Measurements from ENCODE around the gene FRAS1.

Gene FRAS1

GRCh38 chr4:78377555-78377954 is 320.4 kb downstream of the FRAS1 start:
- DNase-seq, result no peak

- no peak for DNase-seq
Observed at GRCh38 chr4:78379040-78379439, 321.9 kb downstream of the FRAS1 start.

DNA sequence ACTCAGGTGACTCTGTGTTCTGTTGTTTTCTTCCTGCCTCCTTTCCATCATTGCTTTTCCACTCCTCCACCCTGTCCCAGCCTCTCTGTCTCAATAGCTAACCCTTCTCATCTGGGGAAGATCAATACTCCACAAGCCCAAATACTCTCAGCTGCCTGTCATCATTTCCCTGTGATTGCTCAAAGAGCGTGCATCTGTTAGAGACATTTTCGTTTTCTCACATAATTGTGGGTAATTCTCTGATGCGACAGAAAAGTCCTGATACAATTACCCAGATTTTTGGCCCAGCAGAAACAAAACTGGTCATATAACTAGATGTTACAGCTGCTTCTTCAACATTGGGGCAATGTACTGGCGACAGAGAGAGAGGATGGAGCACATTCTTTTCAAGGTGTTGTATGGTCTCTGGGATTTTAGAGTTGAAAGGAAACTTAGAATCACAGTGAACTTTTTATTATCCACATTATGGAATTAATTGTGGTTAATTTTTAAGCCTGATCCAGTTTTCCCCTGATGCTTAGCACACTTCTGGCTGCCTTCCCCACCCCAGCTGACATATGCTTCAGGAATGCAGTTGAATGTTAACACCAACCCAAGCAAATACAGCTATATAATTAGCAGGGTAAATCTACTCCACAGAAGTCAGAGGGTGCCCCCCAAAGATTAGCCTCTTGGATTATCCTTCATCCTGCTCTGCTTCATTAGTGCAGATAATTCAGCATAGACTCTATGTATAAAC is 323.0 kb downstream of the FRAS1 start:
- no peak for DNase-seq

- DNase-seq, result no peak
Observed at GRCh38 chr4:78386679-78387078, 329.6 kb downstream of the FRAS1 start.

DNA sequence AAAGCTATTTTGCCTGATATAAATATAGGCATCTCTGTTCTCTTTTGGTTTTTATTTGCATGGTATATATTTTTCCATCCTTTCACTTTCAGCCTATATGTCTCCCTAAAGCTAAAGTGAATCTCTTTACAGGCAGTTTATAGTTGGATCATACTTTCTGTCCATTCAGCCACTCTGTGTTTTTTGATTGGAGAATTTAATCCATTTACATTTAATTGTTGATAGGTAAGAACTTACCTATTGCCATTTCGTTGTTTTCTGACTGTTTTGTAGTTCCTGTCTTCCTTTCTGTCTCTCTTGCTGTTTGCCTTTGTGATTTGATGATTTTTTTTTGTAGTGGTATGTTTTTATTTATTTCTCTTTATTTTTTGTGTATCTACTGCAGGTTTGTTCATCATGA is 338.5 kb downstream of the FRAS1 start:
- no peak for DNase-seq

GRCh38 chr4:78396613-78397291 is 339.6 kb downstream of the FRAS1 start:
- DNase-seq, result no peak

- no peak for DNase-seq
Observed at GRCh38 chr4:78397292-78397630, 340.1 kb downstream of the FRAS1 start.

DNA sequence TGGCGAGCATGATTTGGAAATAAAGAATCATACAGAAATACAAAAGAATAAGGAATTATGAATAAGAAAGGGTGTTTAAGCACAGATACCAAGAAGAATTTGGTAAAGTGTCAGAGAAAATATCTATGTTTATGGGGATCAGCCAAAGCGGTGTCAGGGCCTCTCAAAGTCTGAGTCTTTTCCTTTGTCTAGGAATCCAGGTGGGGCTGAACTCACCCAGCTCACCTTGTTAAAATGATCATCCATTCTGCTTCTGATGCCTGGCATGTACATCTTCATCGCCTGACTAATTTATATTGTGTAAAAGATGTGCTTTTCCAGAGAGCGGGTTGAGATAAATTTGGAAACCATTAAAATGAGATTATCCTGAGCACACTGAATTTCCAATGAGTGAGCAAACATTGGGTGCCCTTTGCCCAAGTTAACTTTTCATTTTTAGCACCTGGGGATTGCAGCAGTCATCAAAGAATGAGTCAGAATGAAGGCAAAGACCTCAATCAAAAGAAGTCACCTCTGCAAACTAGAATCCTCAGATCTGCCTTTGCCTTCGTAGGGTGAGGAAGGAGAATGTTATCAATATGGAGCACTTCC is 352.6 kb downstream of the FRAS1 start:
- DNase-seq, result no peak

DNA sequence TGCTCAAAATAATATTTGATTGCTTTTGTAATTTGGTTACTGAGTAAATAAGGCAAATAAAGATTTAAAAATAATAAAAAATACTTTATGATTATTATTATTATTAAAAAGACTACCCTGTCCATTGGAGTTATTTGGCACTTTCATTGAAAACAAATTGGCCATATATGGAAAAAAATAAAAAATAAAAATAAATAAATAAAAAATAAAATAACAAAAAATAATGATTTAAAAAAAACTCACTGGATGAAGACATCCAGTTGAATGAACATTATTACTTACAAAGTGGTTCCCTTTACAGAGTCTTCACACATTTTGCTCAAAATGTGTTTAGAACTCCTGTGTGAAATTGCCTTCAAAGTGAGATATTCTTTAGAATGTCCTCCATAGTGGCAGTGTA is 353.1 kb downstream of the FRAS1 start:
- DNase-seq, result no peak

DNA sequence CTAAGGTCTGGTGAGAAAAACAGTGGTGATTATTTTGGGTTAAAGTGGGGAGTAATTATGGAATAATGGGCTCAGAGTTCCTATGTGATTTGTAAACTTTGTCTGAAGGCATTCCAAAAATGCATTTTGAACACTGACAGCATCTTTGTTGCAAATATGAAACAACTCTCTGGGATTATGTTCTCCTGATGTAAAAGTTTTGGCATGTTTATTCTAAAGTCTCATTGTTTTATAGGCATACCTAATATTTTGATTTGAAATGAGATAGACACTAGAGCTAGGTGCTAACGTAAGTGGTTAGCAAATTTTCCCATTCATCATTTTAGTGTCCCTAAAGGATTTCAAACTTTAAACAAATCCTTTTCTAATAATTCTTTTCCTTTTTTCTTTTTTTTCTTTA is 353.6 kb downstream of the FRAS1 start:
- DNase-seq, result no peak

GRCh38 chr4:78414116-78414515 is 357.0 kb downstream of the FRAS1 start:
- no peak for DNase-seq

- DNase-seq, result no peak
Observed at GRCh38 chr4:78417603-78418002, 360.5 kb downstream of the FRAS1 start.

DNA sequence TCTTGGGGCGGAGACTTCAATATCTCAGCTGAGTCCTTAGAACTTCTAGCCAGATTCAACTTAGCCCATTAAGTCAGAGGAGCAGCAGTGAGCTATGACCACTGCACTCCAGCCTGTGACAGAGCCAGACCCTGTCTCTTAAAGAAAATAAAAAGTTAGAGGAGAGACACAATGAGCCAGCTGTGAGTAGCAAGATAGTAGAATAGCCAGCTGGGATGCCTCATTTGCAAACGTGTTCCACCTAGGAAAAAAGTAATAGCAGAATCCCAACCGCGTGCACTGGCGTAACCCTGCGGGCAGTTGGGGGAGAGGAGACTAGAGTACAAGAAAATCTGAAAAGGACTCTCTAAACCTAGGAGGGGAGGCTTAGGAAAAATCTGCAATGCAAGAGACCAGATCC is 361.3 kb downstream of the FRAS1 start:
- no peak for DNase-seq

GRCh38 chr4:78423790-78424189 is 366.7 kb downstream of the FRAS1 start:
- DNase-seq, result no peak

- no peak for DNase-seq
Observed at GRCh38 chr4:78424461-78424860, 367.3 kb downstream of the FRAS1 start.

- no peak for DNase-seq
Observed at GRCh38 chr4:78426972-78427371, 369.8 kb downstream of the FRAS1 start.

- DNase-seq, result no peak
Observed at GRCh38 chr4:78428996-78429395, 371.9 kb downstream of the FRAS1 start.

DNA sequence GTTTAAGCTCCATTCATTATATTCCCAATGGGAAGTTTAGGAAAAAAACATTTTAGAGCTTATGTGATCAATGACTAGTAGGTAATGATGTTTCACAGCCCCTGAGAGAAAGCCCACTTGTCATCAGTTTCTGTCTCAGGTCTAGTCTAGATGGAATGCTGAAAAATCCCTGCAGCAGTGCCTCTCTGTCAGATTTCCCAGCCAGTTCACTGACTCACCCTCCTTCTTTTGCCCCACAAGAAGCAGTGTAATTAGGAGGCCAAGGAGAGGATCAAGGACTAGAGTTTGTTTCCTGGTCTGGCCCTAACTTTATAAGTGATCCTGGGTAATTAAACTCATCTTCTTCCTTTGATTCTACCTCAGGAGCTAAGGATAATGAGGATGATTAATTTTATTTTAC is 375.8 kb downstream of the FRAS1 start:
- DNase-seq, result no peak

- no peak for DNase-seq
Observed at GRCh38 chr4:78437608-78438088, 380.5 kb downstream of the FRAS1 start.

- DNase-seq, result no peak
Observed at GRCh38 chr4:78439328-78439727, 382.2 kb downstream of the FRAS1 start.

DNA sequence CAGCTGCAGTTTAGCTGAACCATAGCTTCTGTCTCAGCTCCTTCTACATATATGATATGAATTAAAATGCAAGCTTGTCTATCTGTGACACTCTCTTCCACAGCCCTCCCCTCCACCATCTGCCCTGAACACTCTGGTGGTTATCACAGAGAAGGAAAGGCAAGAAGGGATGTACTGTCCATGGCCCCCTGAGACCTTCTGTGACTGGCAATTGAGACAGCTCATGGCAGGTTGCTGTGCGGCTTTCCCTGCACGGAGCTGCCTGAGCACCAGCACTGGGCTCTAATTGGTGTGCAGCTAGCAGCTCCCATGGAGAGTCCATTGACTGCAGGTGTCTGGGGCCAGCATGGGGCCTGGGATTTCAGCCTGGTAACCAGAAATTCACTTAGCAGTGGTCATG is 384.6 kb downstream of the FRAS1 start:
- no peak for DNase-seq

DNA sequence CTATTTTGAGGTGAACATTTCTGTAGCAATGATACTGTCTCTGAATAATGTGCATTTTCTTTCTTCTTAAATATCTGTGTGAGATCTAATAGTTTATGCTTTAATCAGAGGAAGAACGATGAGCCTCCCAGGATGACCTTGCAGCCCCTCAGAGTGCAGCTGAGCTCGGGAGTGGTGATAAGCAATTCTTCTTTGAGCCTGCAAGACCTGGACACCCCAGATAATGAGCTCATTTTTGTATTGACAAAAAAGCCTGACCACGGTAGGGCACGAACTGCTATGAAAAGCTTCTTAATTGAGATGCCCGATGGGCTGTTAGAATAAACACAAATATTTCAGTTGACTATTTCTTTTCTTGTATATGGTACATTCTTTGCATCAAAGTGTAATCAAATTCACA is 389.5 kb downstream of the FRAS1 start:
- DNase-seq, result no peak

GRCh38 chr4:78451407-78451806 is 394.3 kb downstream of the FRAS1 start:
- DNase-seq, result no peak

- DNase-seq, result no peak
Observed at GRCh38 chr4:78454016-78454415, 396.9 kb downstream of the FRAS1 start.

Measured in NCI-H1092 treated with DMSO at 0.1 percent for 48 hours (cell line).